HG03521 (cell line): ENCODE results near the gene IFT88.
"Not testable (repeated sequence)": the region's sequence is repeated elsewhere in the genome, so short reads cannot be mapped to it uniquely, and the experiment has no call there.

Experiments
- ATAC-seq: cut with Tn5 transposase; IDR thresholded peaks from one replicate; pipeline ENCODE4 v1.9.1; 2021; ENCODE audit warnings: mild to moderate bottlenecking, moderate library complexity; ENCODE audit not compliant: unreplicated experiment

The IFT88 gene

GRCh38 chr13:20623000-20623399 is 56.0 kb downstream of the IFT88 start:
- no peak for ATAC-seq

- ATAC-seq: no peak
Measured at GRCh38 chr13:20624213-20624612, 57.3 kb downstream of the IFT88 start.

- ATAC-seq: no peak
Measured at GRCh38 chr13:20633802-20634201, 66.8 kb downstream of the IFT88 start.

- no peak for ATAC-seq
Measured at GRCh38 chr13:20636079-20636478, 69.1 kb downstream of the IFT88 start.

GRCh38 chr13:20637811-20638210 is 70.9 kb downstream of the IFT88 start:
- ATAC-seq: no peak

- ATAC-seq: no peak
Measured at GRCh38 chr13:20647758-20648157, 80.8 kb downstream of the IFT88 start.

- ATAC-seq: no peak
Measured at GRCh38 chr13:20652946-20653345, 86.0 kb downstream of the IFT88 start.

- ATAC-seq: no peak
Measured at GRCh38 chr13:20654156-20654555, 87.2 kb downstream of the IFT88 start.

GRCh38 chr13:20658451-20659040 is 91.6 kb downstream of the IFT88 start:
- no peak for ATAC-seq

GRCh38 chr13:20664351-20664750 is 97.4 kb downstream of the IFT88 start:
- ATAC-seq: no peak

- no peak for ATAC-seq
Measured at GRCh38 chr13:20666948-20667347, 100.0 kb downstream of the IFT88 start.

- no peak for ATAC-seq
Measured at GRCh38 chr13:20667857-20668437, 101.0 kb downstream of the IFT88 start.

GRCh38 chr13:20669162-20669561 is 102.2 kb downstream of the IFT88 start:
- no peak for ATAC-seq

- no peak for ATAC-seq
Measured at GRCh38 chr13:20671789-20672188, 104.8 kb downstream of the IFT88 start.

- no peak for ATAC-seq
Measured at GRCh38 chr13:20672772-20673171, 105.8 kb downstream of the IFT88 start.

- ATAC-seq: no peak
Measured at GRCh38 chr13:20673715-20674114, 106.8 kb downstream of the IFT88 start.

GRCh38 chr13:20676213-20676612 is 109.3 kb downstream of the IFT88 start:
- no peak for ATAC-seq

- not testable (repeated sequence) for ATAC-seq
Measured at GRCh38 chr13:20678606-20679005, 111.6 kb downstream of the IFT88 start.

GRCh38 chr13:20679879-20680278 is 112.9 kb downstream of the IFT88 start:
- ATAC-seq: no peak

GRCh38 chr13:20680416-20681080 is 113.6 kb downstream of the IFT88 start:
- ATAC-seq: no peak

- ATAC-seq: not testable (repeated sequence)
Measured at GRCh38 chr13:20681481-20681880, 114.5 kb downstream of the IFT88 start.

- ATAC-seq: no peak
Measured at GRCh38 chr13:20682061-20682460, 115.1 kb downstream of the IFT88 start.
